GM12878 (cell line): ENCODE measurements around the gene KRTAP9-2.

Experiments used
- CREB1 ChIP-seq: IDR thresholded peaks from 2 replicates; pipeline ENCODE4 v1.6.1; 2012; ENCODE audit warnings: low read depth, mild to moderate bottlenecking, inconsistent platforms
- KAT2A ChIP-seq: conservative IDR thresholded peaks from 2 replicates; pipeline ENCODE4 v1.6.1; 2011; ENCODE audit warnings: low read depth, low read length; ENCODE audit not compliant: control insufficient read depth
- YY1 ChIP-seq: IDR thresholded peaks from 2 replicates; pipeline ENCODE4 v1.6.1; 2011; ENCODE audit warnings: low read depth, mild to moderate bottlenecking, low read length
- TF ChIP-seq, protein P1 (sequence below), 3 experiments: IDR thresholded peaks in 2 of 3; conservative IDR thresholded peaks in 1 of 3; 2 replicates each; pipeline ENCODE4 v1.5.1; 2011; ENCODE audit warnings: low read depth in 3 of 3, low read length in 3 of 3, mild to moderate bottlenecking in 3 of 3, control low read depth in 2 of 3, moderate library complexity in 2 of 3, inconsistent platforms in 1 of 3, mixed read lengths in 1 of 3; ENCODE audit not compliant: control insufficient read depth in 2 of 3, insufficient read depth in 1 of 3; ENCODE audit errors: extremely low read depth in 1 of 3

DNA sequence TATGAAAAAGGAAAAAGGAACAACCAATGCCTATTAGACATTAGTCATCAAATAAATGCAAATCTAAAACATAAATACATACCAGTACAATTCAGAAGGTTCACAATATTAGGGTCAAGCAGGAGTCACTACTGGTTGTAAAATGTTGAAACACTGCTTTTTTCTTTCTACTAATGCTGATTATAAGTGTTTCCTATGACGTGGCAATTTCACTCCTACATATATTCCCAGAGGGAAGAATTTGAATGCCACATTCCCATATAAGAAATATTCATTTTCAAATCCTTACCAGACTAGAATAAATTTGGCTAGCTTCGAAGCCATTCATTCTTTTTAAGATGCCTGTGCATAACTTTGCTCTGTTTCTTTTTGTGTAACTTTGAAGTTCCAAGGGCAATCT is 2.6 kb upstream of the KRTAP9-2 start:
- TF ChIP-seq, protein P1, sequence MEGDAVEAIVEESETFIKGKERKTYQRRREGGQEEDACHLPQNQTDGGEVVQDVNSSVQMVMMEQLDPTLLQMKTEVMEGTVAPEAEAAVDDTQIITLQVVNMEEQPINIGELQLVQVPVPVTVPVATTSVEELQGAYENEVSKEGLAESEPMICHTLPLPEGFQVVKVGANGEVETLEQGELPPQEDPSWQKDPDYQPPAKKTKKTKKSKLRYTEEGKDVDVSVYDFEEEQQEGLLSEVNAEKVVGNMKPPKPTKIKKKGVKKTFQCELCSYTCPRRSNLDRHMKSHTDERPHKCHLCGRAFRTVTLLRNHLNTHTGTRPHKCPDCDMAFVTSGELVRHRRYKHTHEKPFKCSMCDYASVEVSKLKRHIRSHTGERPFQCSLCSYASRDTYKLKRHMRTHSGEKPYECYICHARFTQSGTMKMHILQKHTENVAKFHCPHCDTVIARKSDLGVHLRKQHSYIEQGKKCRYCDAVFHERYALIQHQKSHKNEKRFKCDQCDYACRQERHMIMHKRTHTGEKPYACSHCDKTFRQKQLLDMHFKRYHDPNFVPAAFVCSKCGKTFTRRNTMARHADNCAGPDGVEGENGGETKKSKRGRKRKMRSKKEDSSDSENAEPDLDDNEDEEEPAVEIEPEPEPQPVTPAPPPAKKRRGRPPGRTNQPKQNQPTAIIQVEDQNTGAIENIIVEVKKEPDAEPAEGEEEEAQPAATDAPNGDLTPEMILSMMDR (IDR thresholded peaks at IDR 0.05 in 2 of 3, conservative IDR thresholded peaks at IDR 0.05 in 1 of 3; ENCODE audit: control insufficient read depth in 2 of 3, extremely low read depth in 1 of 3, insufficient read depth in 1 of 3, low read depth in 3 of 3, low read length in 3 of 3), result no peak
- TF ChIP-seq CREB1 (no peak), YY1 (no peak), KAT2A (no peak)
